ENCODE measurements around the gene ETF1.

ETF1 gene

DNA sequence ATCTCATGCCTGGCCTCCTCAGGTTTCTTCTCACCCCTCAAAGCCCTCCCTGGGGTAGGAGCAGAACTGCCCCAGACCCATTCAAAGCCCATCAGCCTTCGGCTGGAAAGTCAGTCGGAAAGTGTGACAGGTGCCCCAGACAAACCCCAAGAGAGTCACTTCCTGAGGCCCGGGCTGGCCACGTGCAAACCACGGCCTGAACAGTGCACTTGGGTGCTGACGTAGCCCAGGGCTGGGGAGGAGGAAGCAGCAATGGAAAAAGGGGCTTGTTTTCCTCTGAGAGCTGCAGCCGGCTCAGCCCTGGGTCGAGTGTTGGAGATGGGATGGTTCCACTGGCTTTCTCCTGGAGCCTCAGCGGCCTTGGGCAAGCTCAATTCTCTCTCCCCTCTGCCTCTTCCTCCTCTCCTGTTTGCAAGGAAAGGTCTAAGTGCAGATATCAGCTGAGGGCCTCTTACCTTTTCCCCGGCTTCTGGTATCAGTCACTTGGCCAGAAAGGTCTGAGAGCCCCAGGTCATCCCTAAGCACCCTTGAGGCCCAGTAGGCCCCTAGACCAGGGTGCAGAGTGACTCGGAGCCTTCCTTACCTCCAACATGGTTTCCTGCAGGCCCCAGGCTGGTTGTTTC, 83.6 kb downstream of the ETF1 start:
- DNase-seq = no peak

DNA sequence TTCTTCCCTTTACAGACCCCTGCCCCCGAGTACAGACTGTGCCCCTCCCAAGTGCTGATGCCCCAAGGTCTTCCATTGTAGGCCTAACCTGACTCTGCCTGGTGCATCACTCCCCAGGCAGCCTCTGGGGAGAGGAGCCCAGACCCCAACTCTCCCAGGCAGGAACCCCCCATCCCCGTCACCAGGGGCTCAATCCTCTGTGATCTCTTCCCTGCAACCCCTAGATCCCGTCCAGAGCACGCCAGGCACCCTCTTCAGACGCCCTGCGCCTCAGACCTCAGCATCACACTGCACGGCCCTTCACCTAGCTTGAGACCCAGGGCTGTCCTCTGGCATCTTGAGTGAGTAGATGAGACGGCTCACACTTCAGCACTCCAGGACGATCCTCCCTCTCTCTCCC, 84.2 kb downstream of the ETF1 start:
- no peak for DNase-seq

- DNase-seq = no peak
These were observed 84.7 kb downstream of the ETF1 start for GRCh38 chr5:138458384-138458783.

GRCh38 chr5:138457531-138458275, 85.3 kb downstream of the ETF1 start:
- no peak for DNase-seq
